B cell (primary cell): Measurements from ENCODE around the gene VWA3A. TPM values are rescaled to one million over a fixed set of nuclear protein-coding genes. Genes with fewer than 3 reads are reported as not detected.

Experiments
- ATAC-seq: fragments of 200-7000 bp; cut with Tn5 transposase; one replicate; pipeline ENCODE4 v1.10.0; 2021; ENCODE audit warnings: low read depth, mild to moderate bottlenecking, moderate number of reproducible peaks, moderate library complexity
- CTCF ChIA-PET: fragments of 350-600 bp; sonication (Branson Sonifier 250); formaldehyde crosslinking; loops from one replicate; lab custom pipeline; 2021; ENCODE audit warnings: antibody characterized with exemption, inconsistent platforms; lab: Charles Lee
- POLR2A ChIA-PET: fragments of 350-600 bp; sonication (Branson Sonifier 250); formaldehyde crosslinking; loops from one replicate; lab custom pipeline; 2021; ENCODE audit warnings: antibody characterized with exemption; lab: Charles Lee
- DNase-seq: peaks from one replicate; pipeline ENCODE4 v3.0.0; 2013
- H2AFZ ChIP-seq: 2 replicates; pipeline ENCODE4 v1.6.1; 2012; ENCODE audit warnings: mild to moderate bottlenecking, low read depth, low read length; ENCODE audit not compliant: insufficient read depth, poor library complexity, severe bottlenecking
- H3K27ac ChIP-seq, 2 donors: 1 replicate in 1 of 2; 2 replicates in 1 of 2; pipeline ENCODE4 v1.5.1; 2012 to 2013; ENCODE audit warnings: low read length in 2 of 2, mild to moderate bottlenecking in 2 of 2, moderate library complexity in 1 of 2
- H3K27me3 ChIP-seq, 4 experiments: fragments of 200-600 bp in 1 of 4; sonication (generic) in 1 of 4; replicated peaks in 1 of 4; 1 replicate in 2 of 4; 2 replicates in 2 of 4; pipeline versions ENCODE4 v1.6.1 to v1.7.0; 2013 to 2016; ENCODE audit warnings: low read length in 3 of 4, mild to moderate bottlenecking in 2 of 4, mixed read lengths in 1 of 4, moderate library complexity in 1 of 4; ENCODE audit not compliant: insufficient read depth in 4 of 4, control insufficient read depth in 3 of 4; ENCODE audit errors: control extremely low read depth in 1 of 4
- H3K36me3 ChIP-seq, 2 experiments: replicated peaks in 1 of 2; 1 replicate in 1 of 2; 2 replicates in 1 of 2; pipeline versions ENCODE4 v1.6.1 to v1.7.1; 2013; ENCODE audit warnings: low read length in 1 of 2; ENCODE audit not compliant: insufficient read depth in 2 of 2, control insufficient read depth in 1 of 2; ENCODE audit errors: control extremely low read depth in 1 of 2, extremely low read depth in 1 of 2
- H3K4me1 ChIP-seq, 2 donors: fragments of 200-600 bp in 1 of 2; sonication (generic) in 1 of 2; 1 replicate in 1 of 2; 2 replicates in 1 of 2; pipeline versions ENCODE4 v1.5.1 to v1.6.1; 2013 to 2017; ENCODE audit warnings: low read length in 2 of 2; ENCODE audit not compliant: control insufficient read depth in 2 of 2, insufficient read depth in 2 of 2
- H3K4me2 ChIP-seq: replicated peaks from 2 replicates; pipeline ENCODE3; 2012; ENCODE audit warnings: mild to moderate bottlenecking, low read depth, low read length; ENCODE audit not compliant: poor library complexity, severe bottlenecking
- H3K4me3 ChIP-seq, 5 experiments: fragments of 200-600 bp in 1 of 5; sonication (generic) in 1 of 5; 1 replicate in 3 of 5; 2 replicates in 2 of 5; pipeline versions ENCODE4 v1.5.1 to v1.7.0; 2011 to 2016; ENCODE audit warnings: low read length in 4 of 5, mild to moderate bottlenecking in 4 of 5, low read depth in 2 of 5, control low read depth in 1 of 5, moderate library complexity in 1 of 5; ENCODE audit not compliant: insufficient read depth in 1 of 5; ENCODE audit errors: control extremely low read depth in 1 of 5, extremely low read depth in 1 of 5
- H3K79me2 ChIP-seq: fragments of 200-600 bp; sonication (generic); one replicate; pipeline ENCODE4 v1.6.0; 2016; ENCODE audit warnings: low read length; ENCODE audit not compliant: control insufficient read depth, insufficient read depth
- H3K9ac ChIP-seq: fragments of 200-600 bp; sonication (generic); 2 replicates; pipeline ENCODE4 v1.6.1; 2017; ENCODE audit warnings: mild to moderate bottlenecking, low read length, moderate library complexity
- H3K9me3 ChIP-seq, 3 donors: one replicate each; pipeline versions ENCODE4 v1.6.1 to v1.7.1; 2013; ENCODE audit warnings: low read length in 2 of 3; ENCODE audit not compliant: control insufficient read depth in 2 of 3, insufficient read depth in 1 of 3; ENCODE audit errors: control extremely low read depth in 1 of 3
- H4K20me1 ChIP-seq: 2 replicates; pipeline ENCODE4 v1.6.0; 2012; ENCODE audit warnings: mild to moderate bottlenecking, low read length; ENCODE audit not compliant: insufficient read depth, control insufficient read depth, poor library complexity, severe bottlenecking
- H3K27ac Mint-ChIP-seq: one replicate; pipeline ENCODE4 v1.8.0; 2021; ENCODE audit warnings: mixed read lengths
- H3K27me3 Mint-ChIP-seq: one replicate; pipeline ENCODE4 v1.8.0; 2021; ENCODE audit warnings: mixed read lengths
- H3K4me1 Mint-ChIP-seq: one replicate; pipeline ENCODE4 v1.8.0; 2021; ENCODE audit warnings: mixed read lengths
- H3K4me3 Mint-ChIP-seq: one replicate; pipeline ENCODE4 v1.8.0; 2021; ENCODE audit warnings: mixed read lengths
- H3K9me3 Mint-ChIP-seq: one replicate; pipeline ENCODE4 v1.8.0; 2022; ENCODE audit warnings: mixed read lengths; ENCODE audit not compliant: insufficient read depth
- EZH2 ChIP-seq: IDR thresholded peaks from 2 replicates; pipeline ENCODE4 v1.6.1; 2012; ENCODE audit warnings: borderline replicate concordance, low read depth, mild to moderate bottlenecking, moderate library complexity, low read length; ENCODE audit not compliant: insufficient read depth, poor library complexity, severe bottlenecking
- WGBS: methylation state at CpG from one replicate; pipeline ENCODE4 v1.1.5; 2013; ENCODE audit warnings: missing lambda C conversion rate; ENCODE audit not compliant: insufficient coverage; 5-methylcytosine and 5-hydroxymethylcytosine counted together
- intact Hi-C: fragments of 100-400 bp; cut with micrococcal nuclease; formaldehyde crosslinking; loops from one replicate; pipeline ENCODE4 v1.10.0; 2022
- polyA plus RNA-seq: library from polyadenylated mRNA; depleted of rRNA; stranded (reverse); fragments of >200 nt; gene quantifications from 2 replicates; pipeline ENCODE4 v1.2.3, GENCODE V29; 2012
- total RNA-seq, 2 donors: library from RNA; stranded (reverse); fragments of 120-200 nt in 1 of 2; gene quantifications; 1 replicate in 1 of 2; 2 replicates in 1 of 2; pipeline versions ENCODE4 v1.2.3 to v1.2.4, GENCODE V29; 2013 to 2022
- TF ChIP-seq, protein P1 (sequence below): fragments of 200-600 bp; IDR thresholded peaks from one replicate; pipeline ENCODE4 v1.8.0; 2022; ENCODE audit warnings: antibody characterized with exemption, mild to moderate bottlenecking

VWA3A gene
- total and polyA plus RNA-seq, 2 donors (not counting 1 experiment from before 2014, with no cell fraction given) = 0.28 to 0.47 TPM

DNA sequence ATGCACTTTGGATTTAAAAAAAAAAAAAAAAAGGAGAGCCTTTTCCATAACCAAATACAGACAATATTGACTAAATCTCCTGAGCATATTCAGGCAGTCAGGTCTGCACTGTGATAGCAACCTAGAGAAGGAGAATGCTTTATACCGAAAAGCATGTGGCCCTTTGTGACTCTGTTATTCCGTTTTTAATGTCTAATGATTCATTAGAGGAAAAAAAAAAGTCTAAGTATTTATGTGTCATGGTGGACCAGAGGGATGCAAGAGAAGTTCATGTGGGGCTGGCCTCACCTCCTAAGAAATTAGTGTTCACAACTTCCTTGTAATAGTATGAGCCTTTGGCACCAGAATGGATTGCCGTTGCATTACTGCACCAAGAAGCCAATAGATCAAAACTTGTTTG, 11.3 kb upstream of the VWA3A start:
- Histone ChIP-seq H2AFZ (no peak overlapping the region), H3K27ac (no peak overlapping the region), H4K20me1 (no peaks in the 10 kb centered on the region), H3K36me3 (peaks cover 0 to 4% of the 10 kb centered on the region in 2 experiments), H3K79me2 (no peaks in the 10 kb centered on the region), H3K9me3 (no peaks in the 10 kb centered on the region), H3K4me3 (no peak overlapping the region), H3K4me2 (no peak overlapping the region), H3K9ac (no peak overlapping the region), H3K4me1 (no peaks in the 10 kb centered on the region), H3K27me3 (no peaks in the 10 kb centered on the region)
- ChIA-PET POLR2A (no interaction called here), CTCF (interaction anchor here (1.0 to 3.1 kb wide), 3 partner anchors 13 to 80 kb away, joined by 3 to 16 read pairs (median 4); partner anchors contain the start of gene PDZD9)
- no peaks in the 10 kb centered on the region for H3K4me1 Mint-ChIP-seq
- intact Hi-C loops = no loop called here
- no peaks in the 10 kb centered on the region for H3K9me3 Mint-ChIP-seq
- 100% methylated on average over 2 of the region's 3 CpGs for WGBS
- DNase-seq (no peak), ATAC-seq (no peak)
- TF ChIP-seq, protein P1, sequence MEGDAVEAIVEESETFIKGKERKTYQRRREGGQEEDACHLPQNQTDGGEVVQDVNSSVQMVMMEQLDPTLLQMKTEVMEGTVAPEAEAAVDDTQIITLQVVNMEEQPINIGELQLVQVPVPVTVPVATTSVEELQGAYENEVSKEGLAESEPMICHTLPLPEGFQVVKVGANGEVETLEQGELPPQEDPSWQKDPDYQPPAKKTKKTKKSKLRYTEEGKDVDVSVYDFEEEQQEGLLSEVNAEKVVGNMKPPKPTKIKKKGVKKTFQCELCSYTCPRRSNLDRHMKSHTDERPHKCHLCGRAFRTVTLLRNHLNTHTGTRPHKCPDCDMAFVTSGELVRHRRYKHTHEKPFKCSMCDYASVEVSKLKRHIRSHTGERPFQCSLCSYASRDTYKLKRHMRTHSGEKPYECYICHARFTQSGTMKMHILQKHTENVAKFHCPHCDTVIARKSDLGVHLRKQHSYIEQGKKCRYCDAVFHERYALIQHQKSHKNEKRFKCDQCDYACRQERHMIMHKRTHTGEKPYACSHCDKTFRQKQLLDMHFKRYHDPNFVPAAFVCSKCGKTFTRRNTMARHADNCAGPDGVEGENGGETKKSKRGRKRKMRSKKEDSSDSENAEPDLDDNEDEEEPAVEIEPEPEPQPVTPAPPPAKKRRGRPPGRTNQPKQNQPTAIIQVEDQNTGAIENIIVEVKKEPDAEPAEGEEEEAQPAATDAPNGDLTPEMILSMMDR = no peak
- TF ChIP-seq EZH2 = no peak
- no peak overlapping the region for H3K4me3 Mint-ChIP-seq
- no peaks in the 10 kb centered on the region for H3K27me3 Mint-ChIP-seq
- H3K27ac Mint-ChIP-seq = no peak overlapping the region

DNA sequence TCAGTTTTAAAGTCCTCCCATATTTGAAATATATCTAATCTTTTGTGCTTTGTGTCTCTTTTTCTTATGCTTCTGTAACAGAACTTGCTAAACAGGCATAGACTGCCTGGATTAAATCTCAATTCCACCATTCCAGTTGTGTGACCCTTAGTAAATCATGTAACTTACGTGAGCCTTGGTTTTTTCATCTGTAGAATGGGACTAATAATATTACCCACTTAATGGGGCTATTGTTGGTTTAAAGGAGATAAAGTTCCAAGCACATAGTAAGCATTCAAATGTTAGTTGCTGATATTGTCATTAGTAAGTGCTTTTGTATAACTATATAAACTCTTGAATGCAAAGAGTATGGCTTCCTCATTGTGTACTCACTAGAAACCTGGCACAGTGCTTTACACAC, 5.9 kb upstream of the VWA3A start:
- no peak overlapping the region for H3K4me3 ChIP-seq
- no peak overlapping the region for H3K27ac ChIP-seq
- Mint-ChIP-seq H3K4me1 (no peaks in the 10 kb centered on the region), H3K9me3 (no peaks in the 10 kb centered on the region), H3K27ac (no peak overlapping the region), H3K27me3 (no peaks in the 10 kb centered on the region), H3K4me3 (no peak overlapping the region)
- no peaks in the 10 kb centered on the region for H3K36me3 ChIP-seq
- TF ChIP-seq, protein P1 = no peak
- TF ChIP-seq EZH2 = no peak
- H2AFZ ChIP-seq = no peak overlapping the region
- DNase-seq (no peak), ATAC-seq (no peak)
- H3K9ac ChIP-seq = no peak overlapping the region
- ChIA-PET POLR2A (no interaction called here), CTCF (no interaction called here)
- no peaks in the 10 kb centered on the region for H3K79me2 ChIP-seq
- H3K9me3 ChIP-seq = no peaks in the 10 kb centered on the region
- H3K4me2 ChIP-seq = no peak overlapping the region
- H3K27me3 ChIP-seq = no peaks in the 10 kb centered on the region
- no CpG with 5 or more reads among the region's 1 CpG for WGBS
- no peaks in the 10 kb centered on the region for H3K4me1 ChIP-seq
- no peaks in the 10 kb centered on the region for H4K20me1 ChIP-seq
- intact Hi-C loops = no loop called here
